GM20000 (cell line): ENCODE results near the gene THBS4.

Experiments
- DNase-seq: peaks from one replicate; pipeline ENCODE4 v3.0.0; 2012; ENCODE audit warnings: low spot score
- TF ChIP-seq, protein P1 (sequence below): IDR thresholded peaks from 2 replicates; pipeline ENCODE4 v1.5.1; 2012; ENCODE audit warnings: mild to moderate bottlenecking, control low read depth; ENCODE audit errors: extremely low read depth, missing control alignments

The THBS4 gene

DNA sequence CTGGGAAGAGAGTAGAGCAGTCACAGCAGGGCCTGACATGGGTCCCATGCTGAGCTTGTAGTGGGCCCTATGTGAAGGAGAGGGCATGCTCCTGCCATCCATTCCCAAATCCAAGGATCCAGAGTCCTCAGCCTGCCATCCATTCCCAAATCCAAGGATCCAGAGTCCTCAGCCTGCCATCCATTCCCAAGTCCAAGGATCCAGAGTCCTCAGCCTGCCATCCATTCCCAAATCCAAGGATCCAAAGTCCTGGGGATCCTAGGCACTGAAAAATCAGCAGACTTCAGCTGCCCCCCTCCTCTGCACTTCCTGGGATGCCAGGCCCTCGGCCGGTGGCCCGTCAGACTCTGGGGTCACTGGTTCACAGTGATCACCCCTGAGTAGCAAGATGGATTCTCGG is 33.6 kb downstream of the THBS4 start:
- TF ChIP-seq, protein P1, sequence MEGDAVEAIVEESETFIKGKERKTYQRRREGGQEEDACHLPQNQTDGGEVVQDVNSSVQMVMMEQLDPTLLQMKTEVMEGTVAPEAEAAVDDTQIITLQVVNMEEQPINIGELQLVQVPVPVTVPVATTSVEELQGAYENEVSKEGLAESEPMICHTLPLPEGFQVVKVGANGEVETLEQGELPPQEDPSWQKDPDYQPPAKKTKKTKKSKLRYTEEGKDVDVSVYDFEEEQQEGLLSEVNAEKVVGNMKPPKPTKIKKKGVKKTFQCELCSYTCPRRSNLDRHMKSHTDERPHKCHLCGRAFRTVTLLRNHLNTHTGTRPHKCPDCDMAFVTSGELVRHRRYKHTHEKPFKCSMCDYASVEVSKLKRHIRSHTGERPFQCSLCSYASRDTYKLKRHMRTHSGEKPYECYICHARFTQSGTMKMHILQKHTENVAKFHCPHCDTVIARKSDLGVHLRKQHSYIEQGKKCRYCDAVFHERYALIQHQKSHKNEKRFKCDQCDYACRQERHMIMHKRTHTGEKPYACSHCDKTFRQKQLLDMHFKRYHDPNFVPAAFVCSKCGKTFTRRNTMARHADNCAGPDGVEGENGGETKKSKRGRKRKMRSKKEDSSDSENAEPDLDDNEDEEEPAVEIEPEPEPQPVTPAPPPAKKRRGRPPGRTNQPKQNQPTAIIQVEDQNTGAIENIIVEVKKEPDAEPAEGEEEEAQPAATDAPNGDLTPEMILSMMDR, result no peak

DNA sequence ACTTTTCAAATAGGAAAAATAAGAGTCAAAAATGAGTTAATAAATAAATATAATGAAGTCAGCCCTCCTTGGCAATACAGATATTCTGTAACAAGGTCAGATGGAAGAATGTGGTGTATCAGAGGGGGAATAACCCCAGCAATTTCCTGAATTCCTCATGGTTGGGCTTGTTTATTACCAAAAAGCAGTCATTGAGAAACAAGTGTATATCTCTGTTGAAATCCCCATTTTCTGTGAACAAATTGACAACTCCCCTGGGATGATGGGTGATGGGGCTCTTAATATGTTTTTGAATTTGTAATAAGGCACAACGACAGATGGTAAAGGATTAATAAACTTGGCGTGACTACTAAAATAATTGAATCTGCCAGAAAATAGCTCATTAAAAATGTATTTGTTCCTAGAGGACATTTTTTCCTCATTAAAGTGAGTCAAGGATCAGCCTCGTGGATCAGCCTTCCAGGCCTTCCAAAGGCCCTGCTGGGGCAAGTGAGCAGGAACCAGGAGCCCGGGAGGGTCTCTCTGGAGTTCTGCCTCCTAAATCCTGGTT is 34.2 kb downstream of the THBS4 start:
- no peak for DNase-seq

More for the DNA sequence above, 33.6 kb downstream of the THBS4 start:
- no peak for DNase-seq

DNA sequence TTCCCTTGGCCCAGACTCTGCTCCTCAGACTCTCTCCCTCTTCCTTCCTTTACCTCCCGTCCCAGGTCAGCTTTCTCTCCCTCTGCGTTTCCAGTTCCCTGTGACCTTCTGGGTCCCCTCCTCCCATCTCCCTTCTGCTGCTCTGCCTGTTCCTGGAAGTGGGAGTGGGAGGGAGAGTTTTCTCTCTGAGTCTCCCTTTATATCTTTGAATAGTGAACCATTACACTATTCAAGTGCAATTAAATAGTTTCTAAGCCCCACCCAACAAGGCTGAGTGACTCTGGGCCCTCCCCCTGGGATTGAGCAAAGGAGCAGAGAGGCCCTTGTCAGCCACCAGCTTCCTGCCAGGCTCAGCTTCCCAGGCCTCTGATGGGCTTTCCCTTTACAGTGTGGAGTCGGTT is 34.8 kb downstream of the THBS4 start:
- TF ChIP-seq, protein P1, result no peak
- DNase-seq, result no peak

More for the DNA sequence above, 34.2 kb downstream of the THBS4 start:
- TF ChIP-seq, protein P1, result no peak

GRCh38 chr5:80070338-80071056 is 35.3 kb downstream of the THBS4 start:
- TF ChIP-seq, protein P1, result no peak
- peak; percentile 26 for DNase-seq

GRCh38 chr5:80071510-80072021 is 36.4 kb downstream of the THBS4 start:
- TF ChIP-seq, protein P1, result no peak
- DNase-seq, result no peak

DNA sequence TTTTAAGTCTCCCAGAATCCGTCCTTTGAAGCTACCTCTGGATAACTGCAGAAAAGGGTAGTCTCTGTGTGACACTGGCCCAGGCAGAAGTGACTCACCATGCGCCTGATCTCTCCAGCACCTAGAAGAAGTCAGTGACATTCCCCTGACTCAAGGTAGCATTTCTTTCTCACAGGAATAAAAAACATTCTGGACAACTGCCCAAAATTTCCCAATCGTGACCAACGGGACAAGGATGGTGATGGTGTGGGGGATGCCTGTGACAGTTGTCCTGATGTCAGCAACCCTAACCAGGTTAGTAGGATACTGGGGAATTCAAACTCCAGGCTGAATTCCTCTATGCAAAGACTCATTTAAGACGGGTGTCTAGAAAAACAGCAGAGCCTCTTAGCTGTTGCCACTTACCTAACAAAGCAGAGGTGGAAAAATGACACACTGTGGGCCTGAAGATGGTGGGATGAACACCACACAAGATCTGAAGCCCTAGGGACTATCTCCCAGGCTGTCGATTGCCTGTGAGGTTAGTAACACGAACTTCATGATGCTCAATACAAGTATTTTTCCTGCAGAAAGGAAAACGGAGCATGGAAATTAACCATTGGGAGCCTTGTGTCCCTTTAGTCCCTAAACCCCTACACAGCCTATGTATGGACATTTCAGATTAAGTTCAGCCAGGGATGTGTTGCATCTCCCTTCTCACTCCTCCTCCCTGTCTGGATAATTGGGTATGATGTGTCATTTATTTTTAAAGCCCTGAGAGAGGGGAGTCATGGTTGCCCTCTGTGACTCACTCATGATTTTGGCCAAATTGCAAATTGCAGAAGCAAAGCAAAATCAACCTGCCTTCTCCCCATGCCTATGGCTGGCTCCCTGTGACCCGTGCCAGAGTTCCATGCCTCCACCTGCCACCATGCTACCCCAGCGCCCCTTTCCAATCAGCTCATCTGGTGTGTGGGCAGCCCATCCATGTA is 37.2 kb downstream of the THBS4 start:
- TF ChIP-seq, protein P1, result no peak
- DNase-seq, result no peak
